ENCODE data around the gene DISP3. TPM values are rescaled to one million over a fixed set of nuclear protein-coding genes. Genes with fewer than 3 reads are reported as not detected.

Gene DISP3
- total and polyA plus RNA-seq, 2 of the 4 experiments (the other 2 are of a cell fraction): 0.05 TPM; not detected in 1

DNA sequence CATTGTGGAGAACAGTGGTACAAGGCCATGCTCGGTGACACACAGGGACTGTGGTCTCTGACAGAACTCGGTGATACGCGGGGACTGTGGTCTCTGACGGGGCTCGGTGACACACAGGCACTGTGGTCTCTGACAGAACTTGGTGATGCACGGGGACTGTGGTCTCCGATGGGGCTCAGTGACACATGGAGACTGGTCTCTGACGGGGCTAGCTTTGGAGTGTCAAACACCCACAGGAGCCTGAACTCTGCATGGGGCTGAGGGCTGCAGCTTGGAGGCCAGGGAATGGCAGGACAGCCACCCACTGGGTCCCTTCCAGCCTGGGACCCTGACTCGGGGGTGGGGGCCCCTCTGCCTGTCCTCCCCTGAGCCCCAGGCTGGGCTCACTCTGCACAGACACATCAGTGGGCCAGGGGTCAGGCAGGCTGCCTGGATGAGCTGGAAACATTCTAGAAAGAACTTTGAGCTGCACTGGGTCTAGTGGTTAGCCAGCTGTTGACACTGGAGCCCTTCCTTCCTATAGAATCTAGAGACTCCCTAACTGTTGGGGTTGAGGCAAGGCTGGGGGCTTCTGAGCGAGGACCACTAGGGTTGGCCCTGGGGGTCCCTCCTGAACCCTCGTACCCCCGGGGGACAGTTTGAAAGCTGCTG is 49.8 kb downstream of the DISP3 start:
- no peak for ATAC-seq (ENCODE audit: low read depth)
- Histone ChIP-seq H3K9me3 (ENCODE audit: control insufficient read depth, insufficient read depth, low read length) (no peaks in the 10 kb centered on the region), H3K56ac (ENCODE audit: extremely low read depth, insufficient read depth, low read length) (no peak overlapping the region), H3K23ac (ENCODE audit: low read depth, low read length) (no peak overlapping the region), H3K4ac (ENCODE audit: low read depth, low read length) (no peak overlapping the region), H2BK120ac (ENCODE audit: low read depth, low read length) (no peak overlapping the region), H3K79me1 (ENCODE audit: low read depth in 1 of 2, low read length in 2 of 2) (no peaks in the 10 kb centered on the region), H3K14ac (replicated peaks; ENCODE audit: low read depth, low read length) (no peak overlapping the region), H2AFZ (replicated peaks; ENCODE audit: low read length, poor library complexity) (no peak overlapping the region), H4K8ac (ENCODE audit: low read depth in 2 of 2, low read length in 2 of 2) (no peak overlapping the region), H3K36me3 (ENCODE audit: control insufficient read depth, insufficient read depth, low read length) (no peaks in the 10 kb centered on the region), H3K4me2 (ENCODE audit: low read depth, low read length) (no peak overlapping the region), H3K4me1 (ENCODE audit: control insufficient read depth, insufficient read depth, low read length) (no peaks in the 10 kb centered on the region), H4K91ac (ENCODE audit: insufficient read depth, low read depth, low read length) (no peak overlapping the region), H2AK5ac (ENCODE audit: low read depth, low read length) (no peak overlapping the region), H2BK5ac (ENCODE audit: low read depth, low read length, poor library complexity, severe bottlenecking) (no peak overlapping the region), H4K20me1 (ENCODE audit: insufficient read depth, low read length) (no peaks in the 10 kb centered on the region), H4K5ac (ENCODE audit: low read depth, low read length) (no peak overlapping the region), H3K18ac (ENCODE audit: low read depth, low read length) (no peak overlapping the region), H3K4me3 (ENCODE audit: insufficient read depth, low read depth, low read length) (no peak overlapping the region), H2BK15ac (ENCODE audit: low read depth, low read length) (no peak overlapping the region), H3K9me1 (ENCODE audit: insufficient read depth, low read length) (no peaks in the 10 kb centered on the region), H2AK9ac (replicated peaks; ENCODE audit: low read depth, low read length, poor library complexity) (no peak overlapping the region), H3K9ac (ENCODE audit: low read depth, low read length) (no peak overlapping the region), H3K27ac (ENCODE audit: insufficient read depth, low read length) (no peak overlapping the region), H3K27me3 (ENCODE audit: control insufficient read depth, insufficient read depth, low read length) (no peaks in the 10 kb centered on the region), H2BK20ac (ENCODE audit: low read depth, low read length) (no peak overlapping the region)
- dilution Hi-C loops (cut with HindIII; ENCODE audit: low sequenced_read_pairs, unreplicated experiment): no loop called here
- TF ChIP-seq RFX5 (IDR thresholded peaks at IDR 0.05; ENCODE audit: low read depth, low read length): no peak
- no peak for TF ChIP-seq NFE2L2 (IDR thresholded peaks at IDR 0.05; ENCODE audit: low read depth, low read length)
- TF ChIP-seq RCOR1 (IDR thresholded peaks at IDR 0.05; ENCODE audit: insufficient replicate concordance, low read length): no peak
- TF ChIP-seq, protein P1, sequence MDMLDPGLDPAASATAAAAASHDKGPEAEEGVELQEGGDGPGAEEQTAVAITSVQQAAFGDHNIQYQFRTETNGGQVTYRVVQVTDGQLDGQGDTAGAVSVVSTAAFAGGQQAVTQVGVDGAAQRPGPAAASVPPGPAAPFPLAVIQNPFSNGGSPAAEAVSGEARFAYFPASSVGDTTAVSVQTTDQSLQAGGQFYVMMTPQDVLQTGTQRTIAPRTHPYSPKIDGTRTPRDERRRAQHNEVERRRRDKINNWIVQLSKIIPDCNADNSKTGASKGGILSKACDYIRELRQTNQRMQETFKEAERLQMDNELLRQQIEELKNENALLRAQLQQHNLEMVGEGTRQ (IDR thresholded peaks at IDR 0.05; ENCODE audit: low read depth, low read length): no peak
- no peak for TF ChIP-seq CHD1 (IDR thresholded peaks at IDR 0.05; ENCODE audit: low read depth, low read length)
- TF ChIP-seq SMC3 (IDR thresholded peaks at IDR 0.05; ENCODE audit: low read depth, low read length): no peak
- no peak for TF ChIP-seq MAFK (IDR thresholded peaks at IDR 0.05; ENCODE audit: low read depth, low read length)
- TF ChIP-seq ELK1 (IDR thresholded peaks at IDR 0.05; ENCODE audit: borderline replicate concordance, low read depth, low read length): no peak
- TF ChIP-seq POLR2A (IDR thresholded peaks at IDR 0.05; ENCODE audit: low read depth, low read length): no peak
- TF ChIP-seq BHLHE40 (IDR thresholded peaks at IDR 0.05; ENCODE audit: low read depth, low read length): no peak
- TF ChIP-seq FOS (IDR thresholded peaks at IDR 0.05; ENCODE audit: low read depth, low read length): no peak
- TF ChIP-seq CEBPB (IDR thresholded peaks at IDR 0.05; ENCODE audit: low read depth, low read length): no peak
- no peak for TF ChIP-seq MXI1 (IDR thresholded peaks at IDR 0.05; ENCODE audit: borderline replicate concordance, low read depth, low read length)
- TF ChIP-seq, protein P2, sequence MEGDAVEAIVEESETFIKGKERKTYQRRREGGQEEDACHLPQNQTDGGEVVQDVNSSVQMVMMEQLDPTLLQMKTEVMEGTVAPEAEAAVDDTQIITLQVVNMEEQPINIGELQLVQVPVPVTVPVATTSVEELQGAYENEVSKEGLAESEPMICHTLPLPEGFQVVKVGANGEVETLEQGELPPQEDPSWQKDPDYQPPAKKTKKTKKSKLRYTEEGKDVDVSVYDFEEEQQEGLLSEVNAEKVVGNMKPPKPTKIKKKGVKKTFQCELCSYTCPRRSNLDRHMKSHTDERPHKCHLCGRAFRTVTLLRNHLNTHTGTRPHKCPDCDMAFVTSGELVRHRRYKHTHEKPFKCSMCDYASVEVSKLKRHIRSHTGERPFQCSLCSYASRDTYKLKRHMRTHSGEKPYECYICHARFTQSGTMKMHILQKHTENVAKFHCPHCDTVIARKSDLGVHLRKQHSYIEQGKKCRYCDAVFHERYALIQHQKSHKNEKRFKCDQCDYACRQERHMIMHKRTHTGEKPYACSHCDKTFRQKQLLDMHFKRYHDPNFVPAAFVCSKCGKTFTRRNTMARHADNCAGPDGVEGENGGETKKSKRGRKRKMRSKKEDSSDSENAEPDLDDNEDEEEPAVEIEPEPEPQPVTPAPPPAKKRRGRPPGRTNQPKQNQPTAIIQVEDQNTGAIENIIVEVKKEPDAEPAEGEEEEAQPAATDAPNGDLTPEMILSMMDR (conservative IDR thresholded peaks at IDR 0.05; ENCODE audit: low read depth, low read length): no peak
- TF ChIP-seq RAD21 (IDR thresholded peaks at IDR 0.05; ENCODE audit: low read length): no peak
- no peak for TF ChIP-seq MAZ (IDR thresholded peaks at IDR 0.05; ENCODE audit: borderline replicate concordance, low read depth, low read length)
- WGBS, 2 experiments (ENCODE audit: extremely low coverage in 2 of 2, insufficient read length in 1 of 2): 56% methylated on average over 6 of the region's 13 CpGs; no CpG with 5 or more reads in 1 of the 2 experiments
- in situ Hi-C loops (cut with MboI; ENCODE audit: low sequenced_read_pairs): no loop called here
- intact Hi-C loops (cut with micrococcal nuclease): no loop called here
- no TSS peak for BruUV-seq (replicated peaks)
- CTCF ChIA-PET: no interaction called here
- POLR2A ChIA-PET (ENCODE audit: unreplicated experiment): no interaction called here
- no peak for DNase-seq

Measured in IMR-90 (cell line).